T follicular helper cell (primary cell): ENCODE data around the gene TUBA1C.
"Not testable (repeated sequence)": the region's sequence is repeated elsewhere in the genome, so short reads cannot be mapped to it uniquely, and the experiment has no call there.

ENCODE experiments used
- DNase-seq: peaks from one replicate; pipeline ENCODE4 v3.0.0-alpha.2; 2020; ENCODE audit warnings: low read depth
- total RNA-seq, 2 experiments: gene quantifications; one replicate each; lab custom pipeline; 2026; lab: John Stamatoyannopoulos, UW

TUBA1C gene
- total RNA-seq, result 92.6 to 396 reads per million in 2 experiments

DNA sequence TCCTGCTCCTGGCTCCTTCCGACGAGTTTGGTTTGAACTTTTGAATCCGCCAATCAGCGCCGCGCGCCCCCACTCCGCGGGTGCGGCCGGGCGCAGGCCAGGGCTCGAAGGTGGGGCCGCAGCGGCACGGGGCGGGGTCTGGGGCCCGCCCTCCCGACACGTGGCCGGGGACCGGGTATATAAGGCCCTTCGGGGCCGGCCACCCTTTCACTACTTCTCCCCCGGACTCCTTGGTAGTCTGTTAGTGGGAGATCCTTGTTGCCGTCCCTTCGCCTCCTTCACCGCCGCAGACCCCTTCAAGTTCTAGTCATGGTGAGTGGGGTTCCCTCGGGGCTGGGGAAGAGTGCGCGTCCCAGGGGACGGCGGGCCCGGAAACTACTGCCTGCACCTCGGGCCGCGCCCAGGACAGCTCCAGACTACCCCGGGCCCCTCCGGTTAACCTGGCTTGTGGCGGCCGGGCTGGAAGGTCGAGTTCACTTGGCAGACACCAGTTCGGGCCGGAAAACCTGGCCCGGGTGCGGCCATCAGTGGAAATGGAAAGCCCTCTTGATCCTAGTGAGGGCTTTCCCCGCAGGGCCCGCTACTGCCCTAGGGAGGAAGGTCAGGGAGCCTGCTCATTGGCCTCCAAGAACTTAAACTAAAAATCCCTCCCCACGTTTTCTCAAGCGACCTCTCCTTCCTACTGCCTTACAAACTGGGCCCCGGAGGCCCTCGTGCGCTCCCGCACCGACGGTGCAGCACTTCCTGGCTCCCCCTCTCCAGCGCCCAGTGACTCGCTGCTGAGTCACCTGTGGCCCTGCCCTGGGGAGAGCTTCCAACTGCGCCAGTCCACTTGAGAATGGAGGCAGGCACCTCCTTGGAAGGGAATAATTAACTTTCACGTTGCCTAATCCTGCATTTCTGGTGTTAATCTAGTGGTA lies at the start of gene TUBA1C:
Gene TUBA1C (plus strand): TSS at position 210 of the 920 bp plus-strand sequence. CDS start 100 bp downstream, at position 310.
- peak; percentile 67 for DNase-seq

DNA sequence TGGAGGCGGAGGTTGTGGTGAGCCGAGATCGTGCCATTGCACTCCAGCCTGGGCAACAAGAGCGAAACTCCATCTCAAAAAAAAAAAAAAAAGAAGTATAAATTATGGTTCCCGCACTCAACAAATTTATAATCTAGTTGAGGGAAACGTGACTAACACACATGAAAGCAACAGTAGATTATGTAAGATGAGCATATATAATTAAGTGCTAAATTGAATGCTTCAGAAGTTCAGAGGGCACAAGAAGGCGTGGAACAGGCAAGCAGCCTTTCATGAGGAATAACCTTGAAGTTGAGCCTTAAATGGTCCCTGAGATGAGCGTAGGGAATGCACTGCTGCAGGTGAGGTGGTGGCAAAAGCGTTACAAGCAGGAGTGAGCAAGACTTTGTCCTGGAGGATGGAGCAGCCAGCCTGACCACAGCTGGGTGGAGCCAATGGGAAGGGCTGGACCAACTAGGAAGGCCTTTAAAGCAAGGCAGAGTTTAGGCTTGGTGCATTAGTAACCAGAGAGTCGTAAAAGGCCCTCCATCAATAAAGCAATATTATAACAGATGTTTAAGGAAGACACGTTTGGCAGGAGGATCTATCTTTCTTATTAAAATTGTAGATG lies 45.4 kb upstream of the TUBA1C start:
- no peak for DNase-seq

DNA sequence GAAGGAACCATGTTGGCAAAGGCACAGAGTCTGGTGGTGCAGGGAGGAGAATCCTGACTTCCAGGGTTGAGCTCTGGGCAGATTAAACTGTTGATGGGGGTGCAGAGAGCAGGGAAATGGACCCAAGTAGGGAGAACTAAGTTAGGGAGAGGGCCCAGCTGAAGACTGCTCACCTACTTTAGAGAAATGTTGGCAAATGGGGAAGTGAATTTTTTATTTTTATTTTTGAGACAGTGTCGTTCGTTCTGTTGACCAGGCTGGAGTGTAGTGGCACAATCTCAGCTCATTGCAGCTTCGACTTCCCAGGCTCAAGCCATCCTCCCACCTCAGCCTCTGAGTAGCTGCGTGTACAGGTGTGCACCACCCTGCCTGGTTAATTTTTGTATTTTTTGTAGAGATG lies 43.9 kb upstream of the TUBA1C start:
- DNase-seq, result no peak

DNA sequence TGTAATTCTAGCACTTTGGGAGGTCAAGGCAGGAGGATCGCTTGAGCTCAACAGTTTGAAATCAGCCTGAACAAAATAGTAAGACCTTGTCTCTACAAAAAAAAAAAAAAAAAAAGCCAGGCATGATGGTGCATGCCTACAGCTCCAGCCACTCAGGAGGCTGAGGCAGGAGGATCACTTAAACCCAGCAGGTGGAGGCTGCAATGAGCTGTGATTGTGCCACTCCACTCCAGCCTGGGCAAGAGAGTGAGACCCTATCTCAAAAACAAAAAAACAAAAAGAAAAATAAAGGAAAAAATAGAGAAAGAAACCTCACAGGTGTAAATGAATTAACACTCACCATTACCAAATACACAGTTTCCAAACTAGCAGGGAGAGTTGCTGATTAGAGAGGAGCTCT lies 41.8 kb upstream of the TUBA1C start:
- no peak for DNase-seq

DNA sequence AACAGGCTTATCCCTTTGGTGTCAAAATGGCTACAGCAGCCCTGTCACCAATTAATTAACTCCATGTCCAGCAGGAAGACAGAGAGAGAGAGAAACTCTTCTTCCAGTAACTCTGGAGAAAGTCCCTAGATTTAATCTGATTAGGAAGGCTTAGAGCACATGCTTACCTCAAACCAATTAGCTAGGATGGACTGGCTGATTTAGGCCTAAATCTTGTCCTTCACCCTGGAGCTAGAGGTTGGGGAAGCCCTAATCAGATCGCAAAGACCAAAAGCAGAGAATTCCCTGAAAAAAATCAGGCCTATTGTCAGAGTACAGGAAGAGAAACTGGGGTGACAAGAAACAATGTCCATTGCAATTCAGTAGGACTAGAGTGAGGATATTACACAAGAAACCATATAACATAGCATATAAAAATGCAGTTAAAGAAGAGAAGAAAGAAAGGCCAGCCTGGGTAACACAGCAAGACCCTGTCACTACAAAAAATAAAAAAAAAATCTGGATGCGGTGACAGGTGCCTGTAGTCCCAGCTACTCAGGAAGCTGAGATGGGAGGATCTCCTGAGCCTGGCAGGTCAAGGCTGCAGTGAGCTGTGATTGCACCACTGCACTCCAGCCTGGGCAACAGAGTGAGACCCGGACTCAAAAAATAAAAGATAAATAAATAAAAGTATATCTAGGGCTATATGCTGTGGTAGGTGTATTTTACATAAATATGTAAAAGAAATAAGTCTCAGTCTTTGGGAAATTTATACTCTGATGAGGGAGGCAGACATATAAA lies 41.1 kb upstream of the TUBA1C start:
- no peak for DNase-seq

DNA sequence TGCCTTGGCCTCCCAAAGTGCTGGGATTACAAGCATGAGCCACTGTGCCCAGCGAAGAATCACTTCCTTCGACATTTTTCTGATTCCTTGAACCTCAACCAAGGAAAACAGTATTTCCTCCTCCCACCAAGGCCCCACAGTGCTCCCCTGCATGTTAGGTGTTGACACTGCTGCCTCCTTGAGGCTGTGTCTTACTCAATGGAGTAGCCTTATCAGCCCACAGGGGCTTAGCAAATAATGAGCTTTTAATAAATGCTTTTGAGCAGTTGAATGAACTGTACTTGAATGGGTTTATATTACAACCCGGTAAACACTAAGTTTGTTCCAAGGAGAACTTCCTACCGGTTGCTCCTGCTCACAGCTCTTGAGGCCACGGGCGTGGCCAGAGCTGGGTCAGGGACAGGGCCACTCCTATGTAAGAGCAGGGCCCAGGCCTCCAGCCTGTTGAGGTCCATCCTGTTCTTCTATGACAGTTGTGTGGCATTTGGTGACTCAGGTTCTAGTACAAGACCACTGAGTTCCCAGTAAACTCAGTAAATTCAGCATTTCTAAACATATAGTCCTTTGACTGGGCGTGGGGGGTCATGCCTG lies 39.2 kb upstream of the TUBA1C start:
- no peak for DNase-seq

DNA sequence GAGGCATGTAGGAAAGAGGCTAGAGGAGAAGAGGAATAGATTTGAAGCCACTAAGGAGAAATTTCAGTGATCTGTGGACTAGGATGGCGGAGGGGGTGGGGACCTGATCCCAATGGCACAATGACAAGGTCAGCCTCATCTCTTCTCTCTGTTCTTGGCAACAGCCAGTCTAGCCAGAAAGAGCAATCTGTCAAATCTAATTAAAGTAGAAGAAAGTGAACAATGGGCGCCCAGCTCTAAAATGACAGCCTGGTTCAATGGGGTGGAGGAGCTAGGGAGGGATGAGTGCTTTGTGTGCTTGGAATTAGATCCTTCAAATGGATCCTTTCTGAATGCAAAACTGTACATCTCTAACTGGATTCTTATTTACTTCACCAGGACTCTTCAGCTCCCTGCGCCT lies 37.2 kb upstream of the TUBA1C start:
- DNase-seq, result no peak

DNA sequence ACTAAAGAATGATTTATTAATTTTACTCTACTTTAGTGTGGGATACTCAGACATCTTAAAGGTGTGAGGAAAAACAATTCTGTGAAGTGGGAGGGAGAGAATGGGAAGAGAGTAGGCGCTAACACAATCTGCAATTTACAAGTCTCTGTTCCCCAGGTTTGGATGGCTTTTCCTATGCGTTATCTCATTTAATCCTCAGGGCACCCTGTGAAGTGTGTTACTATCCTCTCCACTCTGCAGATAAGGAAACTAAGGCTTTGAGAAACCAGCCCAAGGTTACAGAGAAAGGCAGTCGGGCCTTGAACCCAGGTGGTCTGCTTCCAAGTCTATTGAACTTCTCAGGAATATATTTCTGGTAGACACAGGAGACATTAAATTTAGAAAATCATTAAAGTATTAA lies 36.2 kb upstream of the TUBA1C start:
- DNase-seq, result no peak

DNA sequence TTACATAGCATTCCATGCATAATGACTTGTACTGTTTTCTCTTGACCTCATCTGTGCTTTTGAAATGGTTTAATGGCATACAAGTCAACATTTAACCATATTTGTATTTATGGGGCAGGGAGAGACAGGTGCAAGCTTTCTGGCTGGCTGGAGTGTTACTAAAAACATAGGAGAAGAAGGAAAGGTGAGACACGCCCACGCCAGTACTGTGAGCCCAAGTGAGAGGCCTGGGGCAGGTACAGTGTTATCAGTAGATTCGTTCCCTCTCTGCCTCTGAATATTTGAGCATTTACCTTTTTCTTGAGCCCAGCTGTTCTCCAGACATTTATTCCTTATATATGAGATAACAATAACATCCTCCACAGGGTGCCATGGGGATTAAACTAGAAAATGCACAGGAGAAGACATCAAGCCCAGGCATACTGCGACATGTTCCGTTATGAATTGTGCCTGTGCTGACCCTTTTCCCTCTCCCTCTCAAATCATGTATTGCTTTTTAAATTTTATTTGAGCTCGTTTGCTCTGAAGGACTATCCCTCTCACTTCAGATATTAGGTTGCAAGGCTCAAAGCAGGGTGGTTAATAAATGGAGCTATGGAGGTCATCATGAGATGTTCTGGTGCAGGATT lies 34.6 kb upstream of the TUBA1C start:
- DNase-seq, result no peak

DNA sequence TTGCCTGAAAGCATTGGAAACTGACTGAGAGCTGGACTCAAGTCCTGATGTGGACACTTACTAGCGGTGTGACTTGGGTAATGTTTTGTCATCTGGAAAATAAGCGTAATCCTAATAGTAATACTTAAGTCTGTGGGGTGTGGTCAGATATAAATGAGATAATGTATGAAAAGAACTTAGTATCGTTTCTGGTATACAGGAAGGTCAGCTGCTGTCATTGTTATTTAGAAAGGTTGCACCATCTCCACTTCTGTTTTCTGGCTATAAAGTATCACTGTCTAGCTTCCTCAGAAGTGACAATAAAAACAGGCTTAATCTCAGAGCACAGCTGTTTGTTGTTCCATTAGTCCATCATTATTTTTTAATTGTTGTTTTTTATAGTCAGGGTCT lies 34.1 kb upstream of the TUBA1C start:
- no peak for DNase-seq

DNA sequence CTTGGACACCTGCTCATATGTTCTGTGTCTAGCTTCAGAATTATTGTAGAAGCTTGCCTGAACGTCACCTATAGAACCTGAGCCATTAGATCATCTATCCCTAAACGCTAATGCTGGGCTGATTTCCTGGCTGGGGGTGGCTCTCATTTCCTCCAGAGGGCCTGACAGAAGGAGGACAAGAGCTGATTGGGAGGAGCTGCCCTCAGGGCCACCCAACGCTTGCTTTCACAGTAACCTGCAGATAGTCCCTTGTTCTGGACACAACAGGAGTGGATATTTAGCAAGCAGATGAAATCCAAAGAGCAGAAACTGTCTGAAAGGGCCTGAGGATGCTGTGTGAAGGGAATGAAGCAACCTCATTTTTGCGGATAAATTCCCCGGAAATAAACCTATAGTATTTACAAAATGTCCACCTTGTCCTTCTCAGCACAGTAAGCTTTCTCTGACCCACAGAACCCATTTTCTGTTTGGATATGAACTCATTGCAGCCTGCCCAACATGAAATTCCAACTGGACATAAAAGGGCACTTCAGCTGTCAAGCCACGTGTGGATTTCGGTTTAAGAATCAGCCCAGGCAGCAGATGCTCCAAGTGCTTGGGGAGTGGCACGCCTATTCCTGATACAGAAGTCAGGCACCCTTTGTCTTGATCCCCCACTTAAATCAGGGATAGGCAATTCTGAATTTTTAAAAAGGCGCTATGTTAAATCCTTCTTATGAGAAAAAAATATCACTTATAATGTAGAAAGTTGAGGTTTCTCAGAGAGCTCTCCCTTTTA lies 32.8 kb upstream of the TUBA1C start:
- DNase-seq, result no peak

DNA sequence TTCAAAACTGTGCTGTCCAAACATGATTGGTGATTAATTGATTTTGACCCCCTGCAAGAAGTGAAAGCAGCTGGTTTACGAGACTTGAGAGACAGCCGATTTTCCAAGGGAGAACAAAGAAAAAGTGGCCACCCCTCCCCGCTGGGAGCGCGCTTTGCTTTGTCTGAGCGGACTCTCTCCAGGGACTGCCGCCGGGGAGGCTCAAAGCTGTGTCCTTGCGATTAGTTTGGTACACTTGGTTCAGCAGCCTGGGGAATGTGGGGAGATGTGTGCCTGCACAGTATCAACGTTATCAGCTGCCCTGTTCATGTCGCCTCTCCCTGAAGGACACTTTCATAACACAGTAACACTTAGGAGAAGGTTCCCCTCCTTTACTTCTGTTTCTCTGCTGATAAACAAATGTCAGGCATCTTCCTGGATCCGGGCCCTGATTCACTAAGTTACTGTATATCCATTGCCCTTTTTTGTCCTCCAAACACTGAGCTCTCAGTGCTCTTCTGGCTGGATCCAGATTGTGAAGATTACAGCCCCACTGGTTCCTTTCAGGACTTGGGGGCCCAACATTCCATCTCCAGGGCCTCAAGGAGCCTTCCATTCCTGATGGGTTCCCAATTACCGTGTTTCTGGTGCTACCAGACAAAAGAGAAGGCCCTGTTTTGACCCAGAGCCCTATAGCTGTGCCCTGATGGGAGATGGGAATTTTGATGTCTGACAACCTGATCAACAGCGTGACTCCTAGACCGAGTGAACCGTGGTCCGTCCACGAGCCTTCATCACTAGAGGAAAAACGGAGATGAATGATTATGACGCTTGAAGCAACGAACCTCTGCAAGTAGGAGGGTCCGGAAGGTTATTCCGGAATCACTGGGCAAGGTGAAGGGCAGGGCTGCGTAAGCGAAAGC lies 31.7 kb upstream of the TUBA1C start:
- DNase-seq, result no peak

DNA sequence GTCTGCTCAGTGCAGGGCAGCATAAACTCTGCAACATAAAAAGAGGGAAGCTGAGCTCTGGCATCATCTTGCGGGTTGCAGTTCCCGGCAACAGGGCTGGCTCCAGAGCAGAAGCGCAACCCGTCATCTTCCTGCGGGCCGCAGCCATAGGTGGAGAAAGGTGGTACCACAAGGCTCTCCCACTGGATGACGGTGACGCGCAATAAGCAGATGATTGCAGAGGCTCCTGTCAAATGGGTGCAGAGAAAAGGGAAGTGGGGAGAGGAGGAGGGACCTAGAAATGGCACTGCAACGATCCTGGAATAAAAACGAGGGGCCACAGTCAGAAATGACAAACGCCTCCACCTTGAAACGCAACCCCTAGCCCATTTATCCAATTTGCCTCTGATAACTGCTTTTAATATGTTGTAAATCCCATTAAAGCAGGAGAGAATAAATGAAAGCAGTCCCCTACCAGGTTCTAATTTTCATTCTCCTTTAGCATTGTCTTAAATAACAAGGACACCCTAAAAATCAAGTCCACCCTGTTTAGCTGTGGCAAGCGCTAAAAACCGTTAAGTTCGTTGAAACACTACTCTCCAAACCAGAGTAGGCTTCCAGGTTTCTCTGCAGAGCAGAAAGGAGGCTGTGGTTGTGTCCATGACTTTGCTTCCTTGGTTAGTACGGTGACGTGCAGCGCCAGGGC lies 30.9 kb upstream of the TUBA1C start:
- DNase-seq, result no peak

DNA sequence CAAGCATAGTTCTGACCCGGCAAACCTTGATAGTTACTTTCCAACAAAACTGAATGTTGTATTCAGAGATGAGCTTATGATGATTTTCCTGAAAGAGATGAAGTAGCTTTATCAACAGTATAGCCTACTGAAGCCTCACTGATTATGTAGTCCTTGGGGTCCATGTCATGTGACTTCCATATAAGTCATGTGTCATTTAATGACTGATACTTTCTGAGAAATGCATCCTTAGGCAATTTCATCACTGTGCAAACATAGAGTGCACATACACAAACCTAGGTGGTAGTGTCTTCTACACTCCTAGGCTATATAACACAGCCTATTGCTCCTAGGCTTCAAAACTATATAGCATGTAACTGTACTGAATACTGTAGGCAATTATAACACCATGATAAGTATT lies 28.5 kb upstream of the TUBA1C start:
- DNase-seq, result no peak

DNA sequence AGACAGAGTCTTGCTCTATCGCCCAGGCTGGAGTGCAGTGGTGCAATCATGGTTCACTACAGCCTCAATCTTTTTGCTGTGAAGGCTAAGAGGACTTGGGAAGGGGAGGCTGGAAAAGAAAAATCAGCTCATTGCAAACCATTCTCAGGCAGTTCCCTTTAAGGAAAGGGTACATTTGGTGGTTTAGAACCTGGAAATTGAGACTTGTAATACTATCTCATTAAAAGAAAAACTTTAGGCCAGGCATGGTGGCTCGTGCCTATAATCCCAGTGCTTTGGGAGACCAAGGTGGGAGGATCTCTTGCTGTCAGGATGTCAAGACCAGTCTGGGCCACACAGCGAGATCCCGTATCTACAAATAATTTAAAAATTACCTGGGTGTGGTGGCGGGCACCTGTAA lies 21.3 kb upstream of the TUBA1C start:
- no peak for DNase-seq

DNA sequence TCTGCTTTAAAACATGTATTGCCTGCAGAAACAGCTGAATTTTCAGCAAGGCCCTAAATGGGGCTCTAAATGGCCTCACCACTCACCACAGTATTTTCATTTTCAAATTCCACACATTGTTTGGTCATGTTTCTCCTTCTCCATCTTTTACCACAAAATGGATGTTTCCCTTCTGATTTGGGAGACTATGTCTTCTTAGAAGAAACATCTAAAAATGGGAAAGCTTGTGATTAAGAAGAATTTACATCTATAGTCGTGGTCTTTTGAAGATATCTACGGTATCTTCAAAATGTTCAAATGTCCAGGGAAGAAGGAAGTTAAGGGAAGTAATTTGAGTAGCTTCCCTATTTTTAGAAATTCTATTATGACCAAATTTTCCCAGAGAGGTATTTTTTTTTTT lies 20.7 kb upstream of the TUBA1C start:
- DNase-seq, result no peak

DNA sequence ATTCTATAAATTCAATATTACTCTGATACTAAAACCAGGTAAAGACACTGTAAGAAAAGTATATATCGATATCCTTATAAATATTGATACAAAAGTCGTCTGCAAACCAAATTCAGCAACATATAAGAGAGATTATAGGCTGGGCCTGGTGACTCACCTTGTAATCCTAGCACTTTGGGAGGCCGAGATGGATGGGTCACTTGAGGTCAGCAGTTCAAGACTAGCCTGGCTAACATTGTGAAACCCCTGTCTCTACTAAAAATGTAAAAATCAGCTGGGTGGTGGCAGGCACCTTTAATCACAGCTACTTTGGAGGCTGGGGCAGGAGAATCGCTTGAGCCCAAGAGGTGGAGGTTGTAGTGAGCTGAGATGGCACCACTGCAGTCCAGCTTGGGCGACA lies 13.5 kb upstream of the TUBA1C start:
- no peak for DNase-seq

DNA sequence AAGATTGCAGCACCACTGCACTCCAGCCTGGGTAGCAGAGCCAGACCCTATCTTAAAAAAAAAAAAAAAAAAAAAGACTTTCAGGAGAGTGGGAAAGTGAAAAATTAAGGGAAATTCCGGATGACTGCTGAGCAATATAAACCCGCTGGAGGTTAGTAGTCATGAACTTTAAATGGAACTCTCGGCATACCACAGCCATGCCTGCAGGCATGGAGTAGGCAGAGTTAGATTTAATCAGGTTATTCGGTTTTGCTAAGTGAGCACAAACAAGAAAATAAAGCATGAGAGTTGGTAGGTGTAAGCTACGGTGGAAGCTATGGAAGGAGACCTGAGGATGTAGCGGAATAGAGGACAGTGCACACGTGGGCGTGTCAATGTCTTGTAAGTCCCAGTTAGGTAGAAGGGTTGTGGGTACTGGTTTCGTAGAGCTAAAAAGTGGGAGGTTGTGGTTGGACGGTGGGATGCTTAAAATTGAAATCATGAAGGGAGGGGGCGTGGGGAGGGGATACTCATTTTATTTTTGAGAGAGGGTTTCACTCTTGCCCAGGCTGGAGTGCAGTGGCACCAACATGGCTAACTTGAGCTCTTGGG lies 11.8 kb upstream of the TUBA1C start:
- DNase-seq, result no peak

DNA sequence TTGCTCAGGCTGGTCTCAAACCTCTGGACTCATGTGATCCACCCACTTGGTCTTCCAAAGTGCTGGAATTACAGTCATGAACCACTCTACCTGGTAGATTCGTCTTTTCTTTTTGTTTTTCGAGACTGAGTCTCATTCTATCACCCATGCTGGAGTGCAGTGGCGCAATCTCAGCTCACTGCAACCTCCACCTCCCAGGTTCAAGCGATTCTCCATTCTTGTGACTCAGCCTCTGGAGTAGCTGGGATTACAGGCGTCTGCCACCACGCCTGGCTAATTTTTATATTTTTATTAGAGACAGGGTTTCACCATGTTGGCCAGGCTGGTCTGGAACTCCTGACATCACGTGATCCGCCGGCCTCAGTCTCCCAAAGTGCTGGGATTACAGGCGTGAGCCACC lies 9.4 kb upstream of the TUBA1C start:
- DNase-seq, result not testable (repeated sequence)
